Measurements from ENCODE around the gene CEP83.

Gene CEP83

DNA sequence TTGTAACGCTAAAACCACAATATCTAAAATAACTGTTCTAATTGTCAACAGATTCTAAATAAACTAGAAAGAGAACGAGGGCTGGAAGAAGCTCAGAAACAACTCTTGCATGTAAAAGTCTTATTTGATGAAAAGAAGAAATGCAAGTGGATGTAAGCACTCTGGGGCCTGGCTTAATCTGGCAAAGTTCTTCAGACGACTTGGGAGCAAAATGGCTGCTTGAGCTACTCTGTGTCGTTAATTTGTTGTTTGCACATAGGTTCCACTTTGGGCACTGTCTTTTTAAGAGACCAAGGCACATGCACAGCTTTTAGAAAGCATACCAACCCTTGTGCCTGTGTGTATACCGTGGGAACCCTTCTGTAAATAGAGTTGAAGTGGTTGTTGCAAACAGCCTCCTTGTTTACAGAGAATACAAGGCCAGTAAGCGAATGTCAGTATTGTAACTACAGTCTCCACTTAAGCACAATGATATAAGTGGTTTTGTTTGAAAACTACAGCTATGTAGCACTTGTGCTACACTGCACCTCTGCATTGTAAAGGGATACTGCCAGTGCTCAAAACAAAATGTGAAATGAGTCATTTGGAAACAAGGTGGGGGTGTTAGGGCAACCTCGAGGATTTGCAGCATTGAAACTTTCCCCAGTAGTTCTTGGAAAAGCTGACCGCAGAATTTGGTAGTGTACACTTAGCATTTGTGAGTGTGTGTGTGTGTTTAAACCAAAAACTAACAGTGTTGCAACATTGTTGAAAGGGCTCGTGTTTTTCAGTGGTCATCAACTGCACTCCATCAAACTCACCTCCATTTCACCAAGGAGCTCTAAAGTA, 154.3 kb downstream of the CEP83 start:
- peak in 2 of 3 experiments; percentile 23 to 26 for DNase-seq (ENCODE audit: low read depth in 3 of 3)

DNA sequence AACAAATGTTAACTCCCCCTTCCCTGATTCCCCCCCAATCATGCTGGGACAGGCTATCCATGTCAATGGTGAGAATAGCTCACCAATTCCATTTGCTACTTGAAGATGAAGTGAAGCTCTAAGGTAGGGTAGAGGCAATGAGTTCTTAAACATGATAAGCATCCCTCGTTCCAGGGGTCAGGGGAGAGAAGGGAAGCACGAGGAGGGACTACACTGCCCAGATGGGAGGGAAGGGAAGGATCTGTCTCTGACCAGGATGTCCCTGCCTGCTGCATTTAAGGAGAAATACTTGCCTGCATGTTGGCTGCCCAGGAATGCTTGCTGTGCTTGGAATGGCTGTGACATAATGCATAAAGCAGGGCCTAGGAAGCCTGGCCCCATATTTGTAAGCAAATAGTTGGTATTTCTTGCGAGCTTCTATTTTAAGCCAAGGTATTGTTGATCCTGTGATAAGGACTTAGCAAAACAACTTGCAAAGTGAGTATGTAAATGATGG, 155.1 kb downstream of the CEP83 start:
- DNase-seq (ENCODE audit: low read depth in 3 of 3): no peak

DNA sequence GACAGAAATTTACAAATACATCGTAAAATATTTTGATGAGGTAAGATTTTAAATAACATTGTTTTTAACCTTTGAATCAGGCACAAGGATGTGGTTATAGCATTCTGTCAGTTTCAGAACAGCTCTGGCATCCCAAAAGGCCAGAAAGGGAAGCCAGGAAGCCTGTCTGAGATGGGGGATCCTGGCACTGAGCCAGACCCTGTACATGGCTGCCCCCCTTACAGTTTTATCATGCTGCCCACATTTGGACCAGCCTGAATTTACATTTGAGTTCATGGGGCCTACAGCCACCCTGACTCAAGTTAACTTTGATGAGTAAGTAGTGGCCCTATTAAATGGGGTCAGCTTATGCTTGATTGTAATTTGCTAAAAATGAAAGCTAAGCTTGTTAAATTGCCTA, 155.7 kb downstream of the CEP83 start:
- no peak for DNase-seq (ENCODE audit: low read depth in 3 of 3)

DNA sequence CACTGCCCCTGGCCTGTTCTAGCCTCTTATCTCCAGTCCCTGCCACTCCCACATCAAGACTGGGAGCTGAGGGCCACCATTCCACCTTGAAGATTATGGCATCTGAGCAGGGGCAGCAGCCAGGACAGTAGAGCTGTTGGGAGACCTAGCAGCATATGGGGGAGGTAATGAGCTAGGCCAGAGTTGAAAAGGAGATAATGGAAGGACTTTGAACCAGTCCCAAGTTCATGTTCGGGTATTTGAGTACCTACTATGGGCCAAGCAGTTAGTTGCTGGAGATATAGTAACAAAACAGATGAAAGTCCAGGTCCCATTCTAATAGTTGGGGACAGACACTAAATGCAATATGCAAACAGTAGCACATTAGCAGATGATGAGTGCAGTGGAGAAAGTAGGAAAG, 159.8 kb downstream of the CEP83 start:
- DNase-seq (ENCODE audit: low read depth in 3 of 3): no peak

DNA sequence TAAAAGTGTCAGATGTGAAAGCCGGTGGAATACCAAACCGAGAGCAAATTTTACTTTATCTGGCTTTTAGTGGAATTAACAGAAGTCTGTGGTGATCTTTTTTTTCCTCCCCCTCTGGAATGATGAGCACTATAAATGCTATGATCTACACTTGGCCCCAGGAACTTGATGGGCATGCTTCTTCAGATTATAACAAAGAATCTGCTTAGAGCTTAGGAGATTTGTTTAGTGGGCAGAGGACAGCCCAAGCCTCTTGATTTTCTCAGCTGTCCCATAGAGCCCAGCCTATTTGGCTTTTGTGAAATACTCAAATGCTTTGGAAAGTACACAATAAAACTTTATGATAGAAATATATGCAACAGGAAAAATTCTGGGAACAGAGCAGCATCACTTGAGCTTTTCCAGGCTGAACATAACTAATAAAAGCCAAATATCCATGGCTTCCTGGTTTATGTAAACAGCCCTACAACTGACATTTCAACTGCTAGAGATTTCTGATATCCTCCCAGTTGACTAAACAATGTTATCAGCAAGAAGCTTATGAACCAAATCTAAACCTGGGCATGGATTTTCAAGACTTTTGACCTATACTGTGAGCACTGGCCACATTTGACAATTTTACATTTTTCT, 161.7 kb downstream of the CEP83 start:
- no peak for DNase-seq (ENCODE audit: low read depth in 3 of 3)

DNA sequence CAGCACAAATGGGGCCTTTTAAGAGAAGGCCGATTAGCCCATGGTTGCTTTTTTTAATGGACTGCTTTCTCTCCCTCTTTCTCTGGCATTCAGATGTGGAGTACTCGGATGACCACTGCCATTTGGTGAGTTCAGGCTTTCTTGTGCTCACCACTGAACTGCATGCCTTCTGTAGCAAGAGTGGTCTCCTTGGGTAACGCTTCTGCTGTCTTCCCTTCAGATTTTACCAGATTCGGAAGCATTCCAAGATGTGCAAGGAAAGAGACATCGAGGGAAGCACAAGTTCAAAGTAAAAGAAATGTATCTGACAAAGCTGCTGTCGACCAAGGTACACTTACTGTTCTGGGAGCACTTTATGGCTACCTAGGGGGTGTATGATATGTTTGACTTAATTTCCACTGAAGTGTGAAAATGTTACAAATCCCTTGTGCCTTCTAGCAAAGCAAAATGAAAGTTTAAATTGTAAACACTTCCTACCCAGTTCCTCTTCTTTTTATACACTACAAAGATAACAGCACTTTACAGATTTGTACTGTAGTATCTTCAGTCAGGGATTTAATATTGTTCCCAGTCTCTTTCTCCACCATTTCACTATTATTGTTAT, 162.5 kb downstream of the CEP83 start:
- no peak for DNase-seq (ENCODE audit: low read depth in 3 of 3)

DNA sequence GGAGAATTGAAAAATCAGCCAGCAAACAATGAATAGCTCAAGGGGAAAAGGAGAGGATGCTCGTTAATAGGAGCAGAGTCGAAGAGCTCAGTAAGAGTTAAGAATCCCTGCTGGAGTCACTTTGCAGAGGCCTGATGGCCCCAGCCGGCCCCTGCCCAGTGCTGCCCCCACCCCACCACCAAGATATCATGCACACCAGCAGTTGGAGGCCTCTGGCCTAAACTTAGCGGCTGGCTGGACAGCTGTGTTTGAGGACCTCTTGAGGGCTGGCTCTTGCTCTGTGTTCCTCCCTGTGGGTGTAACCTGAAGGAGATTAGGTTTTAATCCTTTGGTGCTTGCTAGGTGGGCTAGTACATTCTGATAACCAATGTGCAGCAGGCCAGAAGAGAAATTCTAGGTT, 169.3 kb downstream of the CEP83 start:
- no peak for DNase-seq (ENCODE audit: low read depth in 3 of 3)

DNA sequence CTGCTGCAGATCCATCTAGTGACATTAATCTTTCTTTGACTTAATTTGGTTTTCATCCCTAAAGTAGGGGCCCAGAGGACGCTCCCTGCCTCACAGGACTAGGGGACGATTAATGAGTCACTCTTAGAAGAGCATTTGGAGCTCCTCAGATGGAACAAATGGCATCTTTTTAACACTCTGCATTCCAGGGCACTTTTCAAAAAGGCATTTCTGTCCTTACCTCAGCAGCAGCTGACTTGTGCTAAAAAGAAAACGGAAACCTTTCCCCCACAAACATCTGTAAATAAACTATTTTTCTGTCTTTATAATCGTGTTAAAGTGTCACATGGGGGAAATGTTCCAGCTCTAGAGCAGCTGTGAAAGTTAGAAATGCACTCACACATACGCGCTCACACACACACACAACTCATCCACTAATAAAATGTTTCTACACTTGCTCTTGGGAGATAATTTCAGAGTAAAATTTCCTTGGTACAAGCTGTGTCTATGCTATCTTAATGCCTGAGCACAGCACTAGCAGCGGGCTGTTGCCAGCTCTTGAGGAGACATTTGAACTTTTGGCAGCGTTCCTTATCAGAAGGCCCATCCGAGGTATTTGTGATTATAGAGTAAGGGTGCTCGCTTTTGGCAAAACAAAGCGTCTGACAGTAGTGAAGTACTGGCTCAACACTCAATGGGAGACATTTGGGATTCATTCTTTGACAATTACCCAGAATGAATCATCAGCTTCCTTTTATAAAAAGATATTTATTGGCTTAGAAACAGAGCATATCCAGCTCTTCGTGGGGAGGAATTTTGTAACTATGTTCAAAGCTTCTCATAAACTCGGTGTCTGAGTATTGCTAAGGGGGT, 170.0 kb downstream of the CEP83 start:
- DNase-seq (ENCODE audit: low read depth in 3 of 3): no peak

DNA sequence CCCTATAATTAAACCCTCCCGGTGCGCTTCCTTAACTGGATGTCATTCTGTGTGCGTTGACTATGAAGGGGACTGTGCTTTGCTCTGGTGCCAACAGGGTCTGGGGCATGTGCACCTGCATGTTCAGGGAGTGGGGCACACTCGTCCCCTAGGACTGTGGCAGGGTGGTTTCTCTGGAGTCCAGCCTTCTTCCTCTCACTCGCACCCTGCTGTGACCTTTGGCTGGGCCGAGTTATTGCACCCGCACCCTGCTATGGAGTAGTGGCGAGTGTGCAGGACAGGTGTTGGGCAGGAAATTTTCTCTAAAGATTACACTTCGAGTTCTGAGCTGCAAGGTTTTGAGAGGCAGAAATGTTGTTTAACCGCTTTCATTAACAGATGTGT, 172.4 kb downstream of the CEP83 start:
- DNase-seq (ENCODE audit: low read depth in 3 of 3): no peak

DNA sequence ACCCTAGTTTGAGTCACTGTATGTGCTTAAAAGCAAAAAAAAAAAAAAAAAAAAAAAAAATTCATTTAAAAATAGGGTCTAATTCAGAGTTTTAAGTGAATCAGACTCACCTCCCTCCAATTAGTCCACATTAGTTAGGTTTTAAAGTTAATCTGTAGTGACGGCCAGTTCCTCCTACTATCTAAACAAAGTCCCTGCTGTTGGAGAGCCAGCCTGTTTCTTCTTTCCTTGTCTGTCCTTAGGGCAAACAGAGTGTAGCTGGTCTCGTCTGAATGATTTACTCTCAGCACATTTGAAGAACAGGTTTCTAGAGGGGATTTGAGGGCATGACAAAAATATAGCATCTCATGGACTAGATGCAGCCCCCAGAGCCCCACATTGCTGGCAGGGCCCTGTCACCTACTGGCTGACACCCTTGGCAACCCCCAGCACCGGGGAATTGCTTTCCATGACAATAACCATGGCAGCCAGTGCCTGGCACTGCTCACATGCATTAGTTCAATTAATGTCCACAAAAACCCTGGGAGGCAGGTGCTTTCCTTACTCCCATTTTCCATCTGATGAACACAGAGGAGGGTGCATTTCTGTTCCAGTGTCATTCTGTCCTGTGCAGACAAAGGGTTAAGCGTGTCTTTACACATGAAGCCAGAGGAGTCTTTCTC, 173.0 kb downstream of the CEP83 start:
- DNase-seq (ENCODE audit: low read depth in 3 of 3): no peak

DNA sequence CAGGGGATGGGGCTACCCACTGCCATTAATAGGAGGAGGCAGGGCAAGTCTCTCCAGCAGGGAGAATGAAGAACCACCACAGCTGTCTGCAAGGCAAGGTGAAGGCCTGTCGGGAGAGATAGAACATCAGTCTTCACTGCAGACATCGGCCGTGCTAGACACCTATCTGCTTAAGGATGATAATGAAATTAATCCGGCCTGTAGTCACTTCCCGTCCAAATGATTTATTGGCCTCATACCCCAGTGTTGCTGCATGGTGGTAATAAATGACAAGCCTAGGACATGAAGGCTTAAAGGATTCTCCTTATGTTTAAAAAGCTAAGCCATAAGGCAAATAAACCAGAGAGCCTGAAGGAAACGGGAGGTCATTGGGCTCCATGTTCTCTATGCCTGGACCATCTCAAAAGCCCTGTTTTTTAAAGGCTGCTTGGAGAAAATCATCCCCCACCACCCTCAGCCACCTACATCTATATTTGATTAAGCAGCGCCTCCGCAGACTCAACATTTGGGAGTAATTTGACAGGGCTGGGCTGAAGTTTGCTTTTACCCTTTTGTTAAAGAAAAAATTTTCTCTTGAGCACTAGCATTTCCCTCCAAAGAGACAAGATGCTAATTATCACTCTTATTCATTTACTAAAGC, 173.6 kb downstream of the CEP83 start:
- no peak for DNase-seq (ENCODE audit: low read depth in 3 of 3)

DNA sequence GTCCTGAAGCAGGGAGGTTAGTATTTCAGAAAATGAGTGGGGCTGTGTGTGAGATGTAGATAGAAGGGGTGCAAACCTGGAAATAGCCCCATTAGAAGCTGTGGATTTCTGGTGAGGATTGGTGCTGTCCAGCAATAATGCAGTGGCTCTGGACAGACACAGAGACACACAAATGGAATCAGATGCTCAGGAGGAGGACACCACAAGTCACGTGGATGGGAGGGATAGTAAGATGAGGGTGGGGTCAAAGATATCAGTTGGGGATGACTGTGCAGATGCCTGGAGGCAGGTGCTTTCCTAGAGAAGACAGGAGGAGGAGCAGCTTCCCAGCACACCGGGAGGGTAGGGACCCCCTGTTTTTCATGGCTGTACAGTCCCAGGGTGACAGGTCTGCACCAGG, 174.8 kb downstream of the CEP83 start:
- DNase-seq (ENCODE audit: low read depth in 3 of 3): no peak

DNA sequence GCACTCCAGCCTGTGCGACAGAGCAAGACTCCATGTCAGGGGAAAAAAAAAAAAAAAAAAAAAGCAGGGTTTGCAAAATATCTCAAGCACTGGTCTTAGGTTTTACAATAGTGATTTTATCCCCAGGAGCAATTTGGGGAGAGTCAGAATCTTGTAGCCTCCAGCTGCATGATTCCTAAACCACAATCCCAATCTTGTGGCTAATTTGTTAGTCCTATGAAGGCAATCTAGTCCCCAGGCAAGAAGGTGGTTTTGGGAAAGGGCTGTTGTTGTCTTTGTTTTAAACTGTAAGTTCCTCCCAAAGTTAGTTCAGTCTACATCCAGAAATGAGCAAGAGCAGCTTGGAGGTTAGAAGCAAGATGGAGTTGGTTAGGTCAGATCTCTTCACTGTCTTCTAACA, 175.6 kb downstream of the CEP83 start:
- DNase-seq (ENCODE audit: low read depth in 3 of 3): no peak

DNA sequence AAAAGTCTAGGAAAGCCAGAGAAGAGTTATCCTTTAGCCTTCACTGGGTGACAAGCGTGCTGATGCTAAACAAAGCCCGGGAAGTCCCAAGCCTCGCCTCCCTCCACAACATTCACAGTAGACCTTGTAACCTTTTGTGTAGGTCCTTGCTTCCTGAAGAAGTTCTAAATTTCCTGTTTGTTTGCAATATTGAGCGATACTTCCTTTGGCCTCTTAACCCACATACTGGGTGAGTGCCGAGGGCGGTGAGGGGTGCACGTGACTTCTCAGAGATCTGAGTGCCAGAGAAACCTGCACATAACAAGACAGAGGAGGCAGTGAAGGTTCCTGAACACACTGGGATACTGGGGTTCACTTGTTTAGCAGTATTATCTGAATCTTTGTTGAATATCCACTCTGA, 177.0 kb downstream of the CEP83 start:
- peak in 1 of 3 experiments; percentile 38 for DNase-seq (ENCODE audit: low read depth in 3 of 3)

DNA sequence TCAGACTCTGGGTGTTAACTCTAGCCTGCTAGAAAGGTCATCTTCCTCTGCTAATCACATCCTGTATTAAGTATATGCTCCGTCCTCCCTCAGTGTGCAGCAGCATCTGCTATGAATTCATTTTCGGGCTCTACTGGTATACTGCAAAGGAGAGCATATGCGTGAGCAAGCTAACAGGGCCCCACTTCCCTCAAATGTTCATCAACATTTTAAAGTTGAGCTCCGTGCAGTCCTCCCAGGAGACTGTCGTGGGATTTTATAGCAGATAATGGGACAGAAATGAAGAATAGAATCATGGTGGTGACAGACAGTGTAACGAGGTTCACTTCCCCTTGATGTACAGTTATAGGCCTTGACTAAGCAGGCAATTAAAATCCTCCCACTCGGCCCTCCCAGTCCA, 179.6 kb downstream of the CEP83 start:
- DNase-seq (ENCODE audit: low read depth in 3 of 3): no peak

DNA sequence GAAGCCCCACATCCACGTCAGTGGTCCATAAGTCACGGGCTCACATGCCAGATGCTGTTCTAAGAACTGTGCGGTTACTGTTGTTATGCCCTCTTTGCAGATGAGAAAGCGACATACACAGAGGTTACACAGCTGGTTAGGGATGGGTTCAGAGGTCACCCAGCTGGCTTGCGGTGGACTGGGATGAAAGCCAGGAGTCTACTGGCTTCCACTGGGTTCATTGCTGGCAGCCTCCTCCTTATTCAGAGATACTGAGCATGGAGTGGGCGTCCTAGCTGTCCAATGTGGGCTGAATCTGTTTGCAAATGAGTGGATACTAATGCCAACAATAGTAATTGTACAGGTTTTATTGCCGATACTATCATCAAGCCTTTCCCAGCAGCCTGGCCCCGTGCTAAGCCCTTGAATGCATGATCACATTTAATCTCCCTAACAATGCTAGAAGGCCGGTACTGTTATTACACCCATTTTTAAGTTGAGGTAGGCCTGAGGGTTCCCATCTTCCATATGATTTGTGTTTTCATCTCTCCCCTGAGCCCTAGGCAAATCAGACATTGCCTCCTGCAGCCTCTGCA, 182.2 kb downstream of the CEP83 start:
- no peak for DNase-seq (ENCODE audit: low read depth in 3 of 3)

DNA sequence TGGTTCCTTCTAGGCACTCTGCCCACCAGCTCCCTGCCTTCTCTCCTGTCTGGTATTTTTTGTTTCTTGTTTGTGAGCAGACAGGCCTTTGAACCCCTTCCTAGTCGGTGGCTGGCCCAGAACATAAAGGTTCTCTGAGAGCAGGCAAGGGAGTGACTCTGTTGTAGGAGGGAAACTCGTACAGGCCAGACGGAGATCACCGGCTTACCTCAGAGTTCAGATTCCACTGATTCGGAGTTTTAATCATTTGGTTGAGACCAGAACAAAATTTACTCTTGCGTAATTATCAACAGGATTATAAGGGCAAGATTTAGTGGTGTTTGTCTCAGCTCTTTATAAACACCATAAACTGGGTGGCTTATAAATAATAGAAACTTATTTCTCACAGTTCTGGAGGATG, 182.9 kb downstream of the CEP83 start:
- DNase-seq (ENCODE audit: low read depth in 3 of 3): no peak

DNA sequence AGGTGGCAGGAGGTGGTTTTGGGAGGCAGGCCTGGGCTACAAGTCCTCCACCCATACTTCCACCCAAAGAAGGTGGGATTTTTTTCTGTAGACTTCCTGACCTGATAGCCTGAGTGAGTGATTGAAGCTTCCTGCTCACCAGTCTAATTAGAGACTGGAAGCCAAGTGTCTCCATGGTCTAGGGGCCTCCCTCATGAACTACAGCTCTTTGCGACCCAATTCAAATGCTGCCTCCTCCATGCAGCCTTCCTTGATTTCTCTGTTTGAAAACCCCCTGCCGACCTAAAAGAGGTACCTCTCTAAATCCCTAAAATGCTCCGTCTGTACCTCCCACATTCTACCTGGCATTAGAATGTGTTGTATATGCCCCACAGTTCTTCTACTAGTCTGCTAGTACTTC, 186.4 kb downstream of the CEP83 start:
- no peak for DNase-seq (ENCODE audit: low read depth in 3 of 3)

DNA sequence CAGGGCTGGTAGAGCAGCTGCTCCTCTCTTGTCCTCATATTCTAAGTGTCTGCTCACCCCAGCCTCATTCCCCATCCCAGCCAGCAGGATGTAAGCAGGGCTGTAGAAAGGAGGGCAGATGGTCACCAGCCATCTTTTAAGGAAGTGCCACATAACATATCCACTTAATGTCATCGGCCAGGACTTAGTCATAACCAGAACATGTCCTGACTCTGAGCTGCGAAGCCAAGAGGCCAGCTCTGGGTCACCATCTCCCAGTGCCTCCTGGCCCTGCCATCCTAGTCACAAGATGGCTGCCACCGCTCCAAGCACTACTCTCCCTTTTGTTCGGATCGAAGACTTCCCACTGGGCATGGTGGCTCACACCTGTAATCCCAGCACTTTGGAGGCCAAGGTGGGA, 187.4 kb downstream of the CEP83 start:
- no peak for DNase-seq (ENCODE audit: low read depth in 3 of 3)

DNA sequence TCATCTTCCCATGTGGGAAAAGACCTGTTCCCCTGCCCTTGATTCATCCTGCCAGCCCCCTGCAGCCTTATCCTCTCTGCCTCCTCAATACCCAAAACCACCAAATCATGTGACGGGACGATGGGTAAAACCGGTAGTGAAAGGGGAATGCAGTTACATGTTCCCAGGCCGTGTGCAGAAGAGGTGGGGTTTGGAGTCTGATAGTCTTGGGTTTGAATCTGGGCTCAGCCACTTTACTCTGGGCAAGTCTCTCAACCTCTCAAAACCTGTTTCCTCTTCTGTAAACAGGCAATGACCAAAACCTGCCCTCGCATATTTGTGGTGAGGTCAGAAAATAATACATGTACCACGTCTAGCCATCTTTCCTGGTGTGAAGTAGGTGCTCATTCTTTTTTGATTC, 188.3 kb downstream of the CEP83 start:
- no peak for DNase-seq (ENCODE audit: low read depth in 3 of 3)
